Loucy (cell line): ENCODE results near the gene SPATS2.

Experiments
- EZH2phosphoT487 ChIP-seq: fragments of 200-600 bp; IDR thresholded peaks from 2 replicates; pipeline ENCODE4 v1.6.1; 2018; ENCODE audit warnings: antibody characterized with exemption, mild to moderate bottlenecking, moderate library complexity, borderline replicate concordance
- TF ChIP-seq, protein P1 (sequence below): fragments of 200-600 bp; sonication (generic); conservative IDR thresholded peaks from 2 replicates; pipeline ENCODE4 v1.5.1; 2014; ENCODE audit warnings: mild to moderate bottlenecking, antibody characterized with exemption, low read length

DNA sequence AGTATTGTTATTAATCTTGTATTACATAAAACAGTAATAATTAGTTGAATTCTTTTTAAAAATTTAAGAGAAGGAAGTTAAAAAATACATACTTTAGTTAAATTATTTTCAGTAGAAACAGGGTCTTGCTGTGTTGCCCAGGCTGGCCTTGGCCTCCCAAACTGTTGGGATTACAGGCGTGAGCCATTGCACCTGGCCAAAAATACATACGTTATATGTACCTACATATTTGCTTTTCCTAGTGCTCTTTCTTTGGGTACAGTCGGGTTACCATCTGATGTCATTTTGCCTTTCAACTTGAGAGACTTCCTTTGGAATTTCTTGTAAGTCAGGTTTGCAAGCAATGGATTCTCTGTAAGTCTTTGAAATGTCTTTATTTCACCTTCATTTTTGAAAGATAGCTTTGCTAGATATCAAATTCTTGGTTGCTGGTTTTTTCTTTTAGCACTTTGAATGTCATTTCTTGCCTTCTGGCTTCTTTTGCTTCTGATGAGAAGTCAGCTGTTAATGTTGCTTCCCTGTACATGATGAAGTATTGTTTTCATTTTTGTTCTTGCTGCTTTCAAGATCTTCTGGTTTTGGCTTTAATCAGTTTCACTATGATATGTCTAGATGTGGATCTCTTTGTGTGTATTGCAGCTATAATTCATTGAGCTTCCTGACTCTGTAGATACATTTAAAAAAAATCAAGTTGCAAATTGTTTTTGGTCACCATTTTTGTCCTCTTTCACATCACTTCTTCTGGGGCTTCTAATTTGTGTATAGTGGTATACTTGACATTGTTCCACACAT, 84.4 kb downstream of the SPATS2 start:
- TF ChIP-seq, protein P1, sequence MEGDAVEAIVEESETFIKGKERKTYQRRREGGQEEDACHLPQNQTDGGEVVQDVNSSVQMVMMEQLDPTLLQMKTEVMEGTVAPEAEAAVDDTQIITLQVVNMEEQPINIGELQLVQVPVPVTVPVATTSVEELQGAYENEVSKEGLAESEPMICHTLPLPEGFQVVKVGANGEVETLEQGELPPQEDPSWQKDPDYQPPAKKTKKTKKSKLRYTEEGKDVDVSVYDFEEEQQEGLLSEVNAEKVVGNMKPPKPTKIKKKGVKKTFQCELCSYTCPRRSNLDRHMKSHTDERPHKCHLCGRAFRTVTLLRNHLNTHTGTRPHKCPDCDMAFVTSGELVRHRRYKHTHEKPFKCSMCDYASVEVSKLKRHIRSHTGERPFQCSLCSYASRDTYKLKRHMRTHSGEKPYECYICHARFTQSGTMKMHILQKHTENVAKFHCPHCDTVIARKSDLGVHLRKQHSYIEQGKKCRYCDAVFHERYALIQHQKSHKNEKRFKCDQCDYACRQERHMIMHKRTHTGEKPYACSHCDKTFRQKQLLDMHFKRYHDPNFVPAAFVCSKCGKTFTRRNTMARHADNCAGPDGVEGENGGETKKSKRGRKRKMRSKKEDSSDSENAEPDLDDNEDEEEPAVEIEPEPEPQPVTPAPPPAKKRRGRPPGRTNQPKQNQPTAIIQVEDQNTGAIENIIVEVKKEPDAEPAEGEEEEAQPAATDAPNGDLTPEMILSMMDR: no peak
- TF ChIP-seq EZH2phosphoT487: no peak
